WTC11 (cell line): Measurements from ENCODE around the gene NBAS. TPM values are rescaled to one million over a fixed set of nuclear protein-coding genes. Genes with fewer than 3 reads are reported as not detected.
A peak's percentile ranks its signal among the peaks of the same experiment; 100 is the strongest.

Source experiments
- ATAC-seq: fragments of 200-7000 bp; cut with Tn5 transposase; 2 replicates; pipeline ENCODE4 v1.10.0; 2021; ENCODE audit warnings: mild to moderate bottlenecking, moderate library complexity
- Bru-seq: library from RNA; stranded (reverse); fragments of 400-500 nt; gene quantifications from one replicate; lab custom pipeline; 2021; lab: Mats Ljungman, UMichigan
- CTCF ChIA-PET: fragments of 300-600 bp; sonication (Branson Sonifier 250); formaldehyde crosslinking; loops from one replicate; lab custom pipeline; 2021; ENCODE audit warnings: antibody characterized with exemption; lab: Charles Lee
- POLR2A ChIA-PET: fragments of 350-600 bp; sonication (Branson Sonifier 250); formaldehyde crosslinking; loops from one replicate; lab custom pipeline; 2021; ENCODE audit warnings: antibody characterized with exemption; lab: Charles Lee
- DNase-seq: peaks from one replicate; pipeline ENCODE4 v3.0.0; 2021; ENCODE audit warnings: low spot score
- H3K27ac Mint-ChIP-seq: 2 replicates; pipeline ENCODE4 v1.8.0; 2021; ENCODE audit warnings: mixed read lengths
- H3K27me3 Mint-ChIP-seq: 2 replicates; pipeline ENCODE4 v1.8.0; 2021; ENCODE audit warnings: low read depth, mild to moderate bottlenecking, moderate library complexity, mixed read lengths
- H3K36me3 Mint-ChIP-seq: 2 replicates; pipeline ENCODE4 v1.8.0; 2021; ENCODE audit warnings: mixed read lengths
- H3K4me1 Mint-ChIP-seq: 2 replicates; pipeline ENCODE4 v1.8.0; 2022; ENCODE audit warnings: mixed read lengths
- H3K4me3 Mint-ChIP-seq: 2 replicates; pipeline ENCODE4 v1.8.0; 2021; ENCODE audit warnings: mild to moderate bottlenecking, moderate library complexity, mixed read lengths
- H3K9me3 Mint-ChIP-seq: 2 replicates; pipeline ENCODE4 v1.8.0; 2021; ENCODE audit warnings: mixed read lengths
- ARID4B ChIP-seq: sonication (generic); formaldehyde crosslinking; IDR thresholded peaks from 2 replicates; pipeline ENCODE4 v1.8.0; 2023; ENCODE audit warnings: missing genetic modification reagents, mild to moderate bottlenecking, borderline replicate concordance
- ATF1 ChIP-seq: sonication (generic); formaldehyde crosslinking; IDR thresholded peaks from 2 replicates; pipeline ENCODE4 v1.8.1; 2023; ENCODE audit warnings: mild to moderate bottlenecking, moderate library complexity, missing genetic modification reagents
- ATF2 ChIP-seq: sonication (generic); formaldehyde crosslinking; IDR thresholded peaks from 2 replicates; pipeline ENCODE4 v1.8.1; 2022; ENCODE audit warnings: low read depth, missing genetic modification reagents, borderline replicate concordance
- ELF4 ChIP-seq: sonication (generic); formaldehyde crosslinking; IDR thresholded peaks from 2 replicates; pipeline ENCODE4 v1.8.1; 2022; ENCODE audit warnings: low read depth, mild to moderate bottlenecking, moderate library complexity, missing genetic modification reagents
- ETV6 ChIP-seq: sonication (generic); formaldehyde crosslinking; IDR thresholded peaks from 2 replicates; pipeline ENCODE4 v1.8.1; 2022; ENCODE audit warnings: mild to moderate bottlenecking, missing genetic modification reagents
- FOXP4 ChIP-seq: sonication (generic); formaldehyde crosslinking; IDR thresholded peaks from 2 replicates; pipeline ENCODE4 v1.8.0; 2022; ENCODE audit warnings: mild to moderate bottlenecking, missing genetic modification reagents
- GABPB1 ChIP-seq: sonication (generic); formaldehyde crosslinking; IDR thresholded peaks from 2 replicates; pipeline ENCODE4 v1.8.1; 2023; ENCODE audit warnings: mild to moderate bottlenecking, missing genetic modification reagents
- HMGA2 ChIP-seq: fragments of 250-450 bp; sonication (Bioruptor Pico); IDR thresholded peaks from 2 replicates; pipeline ENCODE4 v1.4.0; 2021; ENCODE audit warnings: mild to moderate bottlenecking, moderate library complexity
- HMGXB4 ChIP-seq: sonication (generic); formaldehyde crosslinking; IDR thresholded peaks from 2 replicates; pipeline ENCODE4 v1.8.1; 2023; ENCODE audit warnings: mild to moderate bottlenecking, moderate library complexity, missing genetic modification reagents
- MAX ChIP-seq: sonication (generic); formaldehyde crosslinking; IDR thresholded peaks from 2 replicates; pipeline ENCODE4 v1.8.0; 2022; ENCODE audit warnings: mild to moderate bottlenecking, missing genetic modification reagents
- NFYB ChIP-seq: sonication (generic); formaldehyde crosslinking; conservative IDR thresholded peaks from 2 replicates; pipeline ENCODE4 v1.8.0; 2022; ENCODE audit warnings: low read depth, missing genetic modification reagents
- SP1 ChIP-seq: sonication (generic); formaldehyde crosslinking; conservative IDR thresholded peaks from 2 replicates; pipeline ENCODE4 v1.8.1; 2022; ENCODE audit warnings: missing genetic modification reagents
- TEAD1 ChIP-seq: sonication (generic); formaldehyde crosslinking; IDR thresholded peaks from 2 replicates; pipeline ENCODE4 v1.8.0; 2022; ENCODE audit warnings: mild to moderate bottlenecking, missing genetic modification reagents
- ZBTB21 ChIP-seq: sonication (generic); formaldehyde crosslinking; IDR thresholded peaks from 2 replicates; pipeline ENCODE4 v1.8.1; 2023; ENCODE audit warnings: mild to moderate bottlenecking, missing genetic modification reagents, borderline replicate concordance
- ZNF219 ChIP-seq: sonication (generic); formaldehyde crosslinking; IDR thresholded peaks from 2 replicates; pipeline ENCODE4 v1.8.0; 2023; ENCODE audit warnings: missing genetic modification reagents, mild to moderate bottlenecking, borderline replicate concordance
- ZNF317 ChIP-seq: sonication (generic); formaldehyde crosslinking; IDR thresholded peaks from 2 replicates; pipeline ENCODE4 v1.8.1; 2023; ENCODE audit warnings: low read depth, mild to moderate bottlenecking, moderate library complexity, missing genetic modification reagents, borderline replicate concordance
- ZNF396 ChIP-seq: fragments of 250-450 bp; sonication (Bioruptor Pico); IDR thresholded peaks from 2 replicates; pipeline ENCODE4 v1.8.0; 2021; ENCODE audit warnings: mild to moderate bottlenecking, moderate library complexity, borderline replicate concordance
- long read RNA-seq, 3 experiments: library from RNA in 1 of 3; library from capped mRNA in 1 of 3; library from polyadenylated mRNA in 1 of 3; unstranded in 2 of 3; stranded (forward) in 1 of 3; transcript quantifications; one replicate each; pipeline ENCODE4 v2.0.0, GENCODE V29; 2021
- total RNA-seq: library from RNA; stranded (reverse); gene quantifications from 3 replicates; pipeline ENCODE4 v1.2.3, GENCODE V29; 2021

The NBAS gene
- total RNA-seq (32.3 to 42.6 TPM (median 41.4 TPM) in 3 replicates), Bru-seq, nascent RNA (percentile 69 among the genes with signal in this experiment)
- long read RNA-seq, experiment 1, full-length matches to known transcripts, result 27 of 87 reads
- long read RNA-seq, experiment 1, partial matches to known transcripts, result 39 of 87 reads
- long read RNA-seq, experiment 1, other reads (novel, unspliced or antisense), result 21 of 87 reads
- long read RNA-seq, experiment 2, full-length matches to known transcripts, result 1 of 53 reads
- long read RNA-seq, experiment 2, partial matches to known transcripts, result 40 of 53 reads
- long read RNA-seq, experiment 2, other reads (novel, unspliced or antisense), result 12 of 53 reads
- long read RNA-seq, experiment 3, result 0 reads

GRCh38 chr2:15560988-15561573, at the start of gene NBAS:
NBAS (minus strand) TSS chr2:15561334; CDS start chr2:15561304, 30 bp downstream.
- H3K27ac Mint-ChIP-seq, result peak within 1 kb of the TSS; percentile 81
- H3K9me3 Mint-ChIP-seq, result no peaks in the 10 kb centered on the region
- peaks cover 19% of the 10 kb centered on the region for H3K4me1 Mint-ChIP-seq
- DNase-seq, result peak; percentile 81
- peak; percentile 92 for ATAC-seq
- ChIA-PET POLR2A (no interaction called here), CTCF (interaction anchor here (0.6 to 2.0 kb wide), 7 partner anchors 12 to 1068 kb away, joined by 3 to 24 read pairs (median 4); no protein-coding TSS in a partner anchor)
- peak within 1 kb of the TSS; percentile 99 for H3K4me3 Mint-ChIP-seq
- H3K36me3 Mint-ChIP-seq, result no peaks in the 10 kb centered on the region
- TF ChIP-seq GABPB1 (CRISPR knock-in tag) (peak; percentile 47; the same call in 1 of the 2 replicates), ZNF317 (CRISPR knock-in tag) (no peak), FOXP4 (CRISPR knock-in tag) (0 out of 2 replicates have a peak, but pooled peaks have one; percentile 19), TEAD1 (CRISPR knock-in tag) (0 out of 2 replicates have a peak, but pooled peaks have one; percentile 16), SP1 (CRISPR knock-in tag) (peak; percentile 44; the same call in 1 of the 2 replicates), MAX (CRISPR knock-in tag) (no peak), HMGXB4 (CRISPR knock-in tag) (0 out of 2 replicates have a peak, but pooled peaks have one; percentile 47), ARID4B (CRISPR knock-in tag) (peak; percentile 38; the same call in 1 of the 2 replicates), ETV6 (CRISPR knock-in tag) (peak; percentile 70)
- peaks cover 6% of the 10 kb centered on the region for H3K27me3 Mint-ChIP-seq

GRCh38 chr2:15610430-15610952, 49.4 kb upstream of the NBAS start:
- H3K9me3 Mint-ChIP-seq, result peaks cover 11% of the 10 kb centered on the region
- no peak overlapping the region for H3K4me3 Mint-ChIP-seq
- ATAC-seq (no peak), DNase-seq (no peak)
- ChIA-PET CTCF (no interaction called here), POLR2A (no interaction called here)
- H3K27ac Mint-ChIP-seq, result no peak overlapping the region; the same call in 1 of the 2 replicates
- no peaks in the 10 kb centered on the region for H3K27me3 Mint-ChIP-seq
- H3K4me1 Mint-ChIP-seq, result peaks cover 4% of the 10 kb centered on the region
- peaks cover 68% of the 10 kb centered on the region for H3K36me3 Mint-ChIP-seq
- TF ChIP-seq ZNF219 (CRISPR knock-in tag) (no peak), ELF4 (CRISPR knock-in tag) (no peak), ARID4B (CRISPR knock-in tag) (no peak), ATF2 (CRISPR knock-in tag) (no peak), NFYB (CRISPR knock-in tag) (no peak), ATF1 (CRISPR knock-in tag) (no peak), ZBTB21 (no peak), HMGA2 (CRISPR knock-in tag) (no peak), ZNF396 (CRISPR knock-in tag) (no peak)
